Keratinocyte (primary cell): ENCODE results near the gene ZBTB33.

Experiments
- CTCF ChIP-seq, 3 experiments: IDR thresholded peaks in 1 of 3; conservative IDR thresholded peaks in 1 of 3; optimal IDR thresholded peaks in 1 of 3; 2 replicates in 2 of 3; 3 replicates in 1 of 3; pipeline versions ENCODE3 to v1.5.1; 2011; ENCODE audit warnings: low read length in 3 of 3, mild to moderate bottlenecking in 3 of 3, moderate library complexity in 2 of 3, control low read depth in 1 of 3, inconsistent platforms in 1 of 3; ENCODE audit not compliant: insufficient read depth in 2 of 3; ENCODE audit errors: extremely low read depth in 1 of 3
- EZH2 ChIP-seq: IDR thresholded peaks from one replicate; pipeline ENCODE4 v1.6.1; 2012; ENCODE audit warnings: inconsistent platforms, mild to moderate bottlenecking, low read length, moderate library complexity

- no peak for TF ChIP-seq CTCF (optimal IDR thresholded peaks at IDR 0.05 in 1 of 3, IDR thresholded peaks at IDR 0.05 in 1 of 3, conservative IDR thresholded peaks at IDR 0.05 in 1 of 3; ENCODE audit: extremely low read depth in 1 of 3, insufficient read depth in 2 of 3, low read length in 3 of 3)
- no peak for TF ChIP-seq EZH2
These were observed 36.3 kb downstream of the ZBTB33 start for GRCh38 chrX:120286733-120287512.
